ENCODE results near the gene RNF34.

Gene RNF34

GRCh38 chr12:121439715-121440114 is 39.8 kb downstream of the RNF34 start:
- DNase-seq (ENCODE audit: low read depth in 2 of 2) = no peak

GRCh38 chr12:121440768-121441167 is 40.9 kb downstream of the RNF34 start:
- no peak for DNase-seq (ENCODE audit: low read depth in 2 of 2)

- DNase-seq (ENCODE audit: low read depth in 2 of 2) = no peak
Measured at GRCh38 chr12:121441555-121441954, 41.6 kb downstream of the RNF34 start.

- no peak for DNase-seq (ENCODE audit: low read depth in 2 of 2)
Measured at GRCh38 chr12:121442028-121442948, 42.4 kb downstream of the RNF34 start.

GRCh38 chr12:121443193-121443870 is 43.4 kb downstream of the RNF34 start:
- DNase-seq (ENCODE audit: low read depth in 2 of 2) = peak; percentile 58 to 69

GRCh38 chr12:121443911-121444841 is 44.3 kb downstream of the RNF34 start:
- DNase-seq (ENCODE audit: low read depth in 2 of 2) = no peak

GRCh38 chr12:121444842-121445202 is 44.9 kb downstream of the RNF34 start:
- DNase-seq (ENCODE audit: low read depth in 2 of 2) = no peak

- DNase-seq (ENCODE audit: low read depth in 2 of 2) = no peak
Measured at GRCh38 chr12:121446750-121447149, 46.8 kb downstream of the RNF34 start.

- DNase-seq (ENCODE audit: low read depth in 2 of 2) = no peak
Measured at GRCh38 chr12:121448771-121449315, 48.9 kb downstream of the RNF34 start.

GRCh38 chr12:121451961-121452339 is 52.0 kb downstream of the RNF34 start:
- no peak for DNase-seq (ENCODE audit: low read depth in 2 of 2)

GRCh38 chr12:121452340-121452984 is 52.5 kb downstream of the RNF34 start:
- no peak for DNase-seq (ENCODE audit: low read depth in 2 of 2)

GRCh38 chr12:121452985-121453360 is 53.1 kb downstream of the RNF34 start:
- DNase-seq (ENCODE audit: low read depth in 2 of 2) = no peak

GRCh38 chr12:121453629-121454028 is 53.7 kb downstream of the RNF34 start:
- no peak for DNase-seq (ENCODE audit: low read depth in 2 of 2)

GRCh38 chr12:121454921-121455320 is 55.0 kb downstream of the RNF34 start:
- no peak for DNase-seq (ENCODE audit: low read depth in 2 of 2)

- DNase-seq (ENCODE audit: low read depth in 2 of 2) = no peak
Measured at GRCh38 chr12:121455766-121456420, 56.0 kb downstream of the RNF34 start.

- no peak for DNase-seq (ENCODE audit: low read depth in 2 of 2)
Measured at GRCh38 chr12:121456551-121456950, 56.6 kb downstream of the RNF34 start.

- no peak for DNase-seq (ENCODE audit: low read depth in 2 of 2)
Measured at GRCh38 chr12:121461048-121461447, 61.1 kb downstream of the RNF34 start.

- no peak for DNase-seq (ENCODE audit: low read depth in 2 of 2)
Measured at GRCh38 chr12:121464331-121464730, 64.4 kb downstream of the RNF34 start.

- peak; percentile 30 to 42 for DNase-seq (ENCODE audit: low read depth in 2 of 2)
Measured at GRCh38 chr12:121465921-121466793, 66.2 kb downstream of the RNF34 start.
